B cell (primary cell): ENCODE data around the gene MYH7B. TPM values are rescaled to one million over a fixed set of nuclear protein-coding genes. Genes with fewer than 3 reads are reported as not detected.

Source experiments
- ATAC-seq: fragments of 200-7000 bp; cut with Tn5 transposase; one replicate; pipeline ENCODE4 v1.10.0; 2021; ENCODE audit warnings: low read depth, mild to moderate bottlenecking, moderate number of reproducible peaks, moderate library complexity
- CTCF ChIA-PET: fragments of 350-600 bp; sonication (Branson Sonifier 250); formaldehyde crosslinking; loops from one replicate; lab custom pipeline; 2021; ENCODE audit warnings: antibody characterized with exemption, inconsistent platforms; lab: Charles Lee
- POLR2A ChIA-PET: fragments of 350-600 bp; sonication (Branson Sonifier 250); formaldehyde crosslinking; loops from one replicate; lab custom pipeline; 2021; ENCODE audit warnings: antibody characterized with exemption; lab: Charles Lee
- DNase-seq: peaks from one replicate; pipeline ENCODE4 v3.0.0; 2013
- H2AFZ ChIP-seq: 2 replicates; pipeline ENCODE4 v1.6.1; 2012; ENCODE audit warnings: mild to moderate bottlenecking, low read depth, low read length; ENCODE audit not compliant: insufficient read depth, poor library complexity, severe bottlenecking
- H3K27ac ChIP-seq, 2 donors: 1 replicate in 1 of 2; 2 replicates in 1 of 2; pipeline ENCODE4 v1.5.1; 2012 to 2013; ENCODE audit warnings: low read length in 2 of 2, mild to moderate bottlenecking in 2 of 2, moderate library complexity in 1 of 2
- H3K27me3 ChIP-seq, 4 experiments: fragments of 200-600 bp in 1 of 4; sonication (generic) in 1 of 4; replicated peaks in 1 of 4; 1 replicate in 2 of 4; 2 replicates in 2 of 4; pipeline versions ENCODE4 v1.6.1 to v1.7.0; 2013 to 2016; ENCODE audit warnings: low read length in 3 of 4, mild to moderate bottlenecking in 2 of 4, mixed read lengths in 1 of 4, moderate library complexity in 1 of 4; ENCODE audit not compliant: insufficient read depth in 4 of 4, control insufficient read depth in 3 of 4; ENCODE audit errors: control extremely low read depth in 1 of 4
- H3K36me3 ChIP-seq, 2 experiments: replicated peaks in 1 of 2; 1 replicate in 1 of 2; 2 replicates in 1 of 2; pipeline versions ENCODE4 v1.6.1 to v1.7.1; 2013; ENCODE audit warnings: low read length in 1 of 2; ENCODE audit not compliant: insufficient read depth in 2 of 2, control insufficient read depth in 1 of 2; ENCODE audit errors: control extremely low read depth in 1 of 2, extremely low read depth in 1 of 2
- H3K4me1 ChIP-seq, 2 donors: fragments of 200-600 bp in 1 of 2; sonication (generic) in 1 of 2; 1 replicate in 1 of 2; 2 replicates in 1 of 2; pipeline versions ENCODE4 v1.5.1 to v1.6.1; 2013 to 2017; ENCODE audit warnings: low read length in 2 of 2; ENCODE audit not compliant: control insufficient read depth in 2 of 2, insufficient read depth in 2 of 2
- H3K4me2 ChIP-seq: replicated peaks from 2 replicates; pipeline ENCODE3; 2012; ENCODE audit warnings: mild to moderate bottlenecking, low read depth, low read length; ENCODE audit not compliant: poor library complexity, severe bottlenecking
- H3K4me3 ChIP-seq, 5 experiments: fragments of 200-600 bp in 1 of 5; sonication (generic) in 1 of 5; 1 replicate in 3 of 5; 2 replicates in 2 of 5; pipeline versions ENCODE4 v1.5.1 to v1.7.0; 2011 to 2016; ENCODE audit warnings: low read length in 4 of 5, mild to moderate bottlenecking in 4 of 5, low read depth in 2 of 5, control low read depth in 1 of 5, moderate library complexity in 1 of 5; ENCODE audit not compliant: insufficient read depth in 1 of 5; ENCODE audit errors: control extremely low read depth in 1 of 5, extremely low read depth in 1 of 5
- H3K79me2 ChIP-seq: fragments of 200-600 bp; sonication (generic); one replicate; pipeline ENCODE4 v1.6.0; 2016; ENCODE audit warnings: low read length; ENCODE audit not compliant: control insufficient read depth, insufficient read depth
- H3K9ac ChIP-seq: fragments of 200-600 bp; sonication (generic); 2 replicates; pipeline ENCODE4 v1.6.1; 2017; ENCODE audit warnings: mild to moderate bottlenecking, low read length, moderate library complexity
- H3K9me3 ChIP-seq, 3 donors: one replicate each; pipeline versions ENCODE4 v1.6.1 to v1.7.1; 2013; ENCODE audit warnings: low read length in 2 of 3; ENCODE audit not compliant: control insufficient read depth in 2 of 3, insufficient read depth in 1 of 3; ENCODE audit errors: control extremely low read depth in 1 of 3
- H4K20me1 ChIP-seq: 2 replicates; pipeline ENCODE4 v1.6.0; 2012; ENCODE audit warnings: mild to moderate bottlenecking, low read length; ENCODE audit not compliant: insufficient read depth, control insufficient read depth, poor library complexity, severe bottlenecking
- H3K27ac Mint-ChIP-seq: one replicate; pipeline ENCODE4 v1.8.0; 2021; ENCODE audit warnings: mixed read lengths
- H3K27me3 Mint-ChIP-seq: one replicate; pipeline ENCODE4 v1.8.0; 2021; ENCODE audit warnings: mixed read lengths
- H3K4me1 Mint-ChIP-seq: one replicate; pipeline ENCODE4 v1.8.0; 2021; ENCODE audit warnings: mixed read lengths
- H3K4me3 Mint-ChIP-seq: one replicate; pipeline ENCODE4 v1.8.0; 2021; ENCODE audit warnings: mixed read lengths
- H3K9me3 Mint-ChIP-seq: one replicate; pipeline ENCODE4 v1.8.0; 2022; ENCODE audit warnings: mixed read lengths; ENCODE audit not compliant: insufficient read depth
- EZH2 ChIP-seq: IDR thresholded peaks from 2 replicates; pipeline ENCODE4 v1.6.1; 2012; ENCODE audit warnings: borderline replicate concordance, low read depth, mild to moderate bottlenecking, moderate library complexity, low read length; ENCODE audit not compliant: insufficient read depth, poor library complexity, severe bottlenecking
- WGBS: methylation state at CpG from one replicate; pipeline ENCODE4 v1.1.5; 2013; ENCODE audit warnings: missing lambda C conversion rate; ENCODE audit not compliant: insufficient coverage; 5-methylcytosine and 5-hydroxymethylcytosine counted together
- intact Hi-C: fragments of 100-400 bp; cut with micrococcal nuclease; formaldehyde crosslinking; loops from one replicate; pipeline ENCODE4 v1.10.0; 2022
- polyA plus RNA-seq: library from polyadenylated mRNA; depleted of rRNA; stranded (reverse); fragments of >200 nt; gene quantifications from 2 replicates; pipeline ENCODE4 v1.2.3, GENCODE V29; 2012
- total RNA-seq, 2 donors: library from RNA; stranded (reverse); fragments of 120-200 nt in 1 of 2; gene quantifications; 1 replicate in 1 of 2; 2 replicates in 1 of 2; pipeline versions ENCODE4 v1.2.3 to v1.2.4, GENCODE V29; 2013 to 2022
- TF ChIP-seq, protein P1 (sequence below): fragments of 200-600 bp; IDR thresholded peaks from one replicate; pipeline ENCODE4 v1.8.0; 2022; ENCODE audit warnings: antibody characterized with exemption, mild to moderate bottlenecking

The MYH7B gene
- total and polyA plus RNA-seq, 2 donors (not counting 1 experiment from before 2014, with no cell fraction given) = 0.79 to 1.2 TPM

DNA sequence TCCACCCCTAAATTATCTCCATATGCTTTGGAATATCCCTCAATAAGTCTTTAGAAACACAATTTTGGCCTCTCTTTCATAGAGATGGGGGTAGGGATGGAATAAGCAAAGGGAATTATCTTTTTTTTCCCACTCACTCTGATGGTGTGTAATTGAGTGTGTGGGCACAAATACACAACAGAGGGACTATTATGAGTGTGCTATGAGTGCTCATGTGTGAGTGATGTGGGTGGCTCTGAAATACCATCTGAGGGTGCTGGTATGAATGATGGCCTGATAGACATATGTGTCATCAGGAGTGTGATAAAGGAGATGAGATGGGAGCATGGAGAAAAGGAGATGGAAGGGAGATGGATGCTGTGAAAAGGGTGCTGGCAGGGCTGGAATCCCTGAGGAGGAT is 35.6 kb upstream of the MYH7B start:
- intact Hi-C loops = no loop called here
- no peak for ATAC-seq
- POLR2A ChIA-PET = no interaction called here
- Histone ChIP-seq H3K79me2 (no peaks in the 10 kb centered on the region), H3K9ac (no peak overlapping the region), H3K9me3 (no peaks in the 10 kb centered on the region), H3K27me3 (no peaks in the 10 kb centered on the region), H3K36me3 (peaks cover 0 to 2% of the 10 kb centered on the region in 2 experiments), H4K20me1 (no peaks in the 10 kb centered on the region), H3K4me3 (no peak overlapping the region), H3K4me2 (no peak overlapping the region), H3K27ac (no peak overlapping the region), H3K4me1 (no peaks in the 10 kb centered on the region), H2AFZ (no peak overlapping the region)
- Mint-ChIP-seq H3K27me3 (no peaks in the 10 kb centered on the region), H3K4me1 (no peaks in the 10 kb centered on the region), H3K27ac (no peak overlapping the region), H3K9me3 (no peaks in the 10 kb centered on the region), H3K4me3 (no peak overlapping the region)
- DNase-seq = no peak
- CTCF ChIA-PET = interaction anchor here (0.7 kb wide), 1 partner anchor 1019 kb away, joined by 3 read pairs; no protein-coding TSS in a partner anchor
- TF ChIP-seq EZH2 = no peak
- TF ChIP-seq, protein P1, sequence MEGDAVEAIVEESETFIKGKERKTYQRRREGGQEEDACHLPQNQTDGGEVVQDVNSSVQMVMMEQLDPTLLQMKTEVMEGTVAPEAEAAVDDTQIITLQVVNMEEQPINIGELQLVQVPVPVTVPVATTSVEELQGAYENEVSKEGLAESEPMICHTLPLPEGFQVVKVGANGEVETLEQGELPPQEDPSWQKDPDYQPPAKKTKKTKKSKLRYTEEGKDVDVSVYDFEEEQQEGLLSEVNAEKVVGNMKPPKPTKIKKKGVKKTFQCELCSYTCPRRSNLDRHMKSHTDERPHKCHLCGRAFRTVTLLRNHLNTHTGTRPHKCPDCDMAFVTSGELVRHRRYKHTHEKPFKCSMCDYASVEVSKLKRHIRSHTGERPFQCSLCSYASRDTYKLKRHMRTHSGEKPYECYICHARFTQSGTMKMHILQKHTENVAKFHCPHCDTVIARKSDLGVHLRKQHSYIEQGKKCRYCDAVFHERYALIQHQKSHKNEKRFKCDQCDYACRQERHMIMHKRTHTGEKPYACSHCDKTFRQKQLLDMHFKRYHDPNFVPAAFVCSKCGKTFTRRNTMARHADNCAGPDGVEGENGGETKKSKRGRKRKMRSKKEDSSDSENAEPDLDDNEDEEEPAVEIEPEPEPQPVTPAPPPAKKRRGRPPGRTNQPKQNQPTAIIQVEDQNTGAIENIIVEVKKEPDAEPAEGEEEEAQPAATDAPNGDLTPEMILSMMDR = no peak

DNA sequence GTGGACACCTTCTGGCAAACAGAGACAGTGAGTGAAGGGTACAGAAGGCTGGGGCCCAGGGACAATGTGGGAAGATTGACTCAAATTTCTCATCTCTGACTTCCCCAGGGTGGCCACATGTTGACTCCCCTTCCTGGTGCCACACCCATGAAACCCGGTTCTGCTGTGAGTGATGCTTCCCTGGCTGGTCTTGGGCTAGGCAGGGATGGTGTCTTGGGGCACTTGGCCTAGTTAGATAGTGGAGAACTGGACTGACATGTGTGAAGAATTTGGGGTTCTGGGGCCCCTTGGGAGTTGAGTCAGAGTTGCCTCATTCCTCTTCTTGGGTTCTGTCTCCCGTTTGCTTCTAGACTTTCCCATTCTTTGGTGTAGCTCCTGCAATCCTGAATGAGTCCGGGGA is 34.2 kb upstream of the MYH7B start:
- Histone ChIP-seq H4K20me1 (no peaks in the 10 kb centered on the region), H3K36me3 (peaks cover 0 to 2% of the 10 kb centered on the region in 2 experiments), H3K4me2 (no peak overlapping the region), H3K27ac (no peak overlapping the region), H3K4me1 (no peaks in the 10 kb centered on the region), H3K27me3 (no peaks in the 10 kb centered on the region), H3K79me2 (no peaks in the 10 kb centered on the region), H3K4me3 (no peak overlapping the region), H3K9ac (no peak overlapping the region), H2AFZ (no peak overlapping the region), H3K9me3 (no peaks in the 10 kb centered on the region)
- Mint-ChIP-seq H3K4me3 (no peak overlapping the region), H3K27ac (no peak overlapping the region), H3K9me3 (no peaks in the 10 kb centered on the region), H3K4me1 (no peaks in the 10 kb centered on the region), H3K27me3 (no peaks in the 10 kb centered on the region)
- 100% methylated on average over 2 of the region's 3 CpGs for WGBS
- DNase-seq (no peak), ATAC-seq (no peak)
- TF ChIP-seq, protein P1 = no peak
- no peak for TF ChIP-seq EZH2
- ChIA-PET CTCF (no interaction called here), POLR2A (no interaction called here)
- intact Hi-C loops = no loop called here
